GM23338 (cell line): ENCODE results near the gene IFNA5.

Experiments
- CREB1 ChIP-seq: fragments of 250-450 bp; sonication (Bioruptor Pico); IDR thresholded peaks from 2 replicates; pipeline ENCODE4 v1.5.0; 2020; ENCODE audit warnings: low read depth, mild to moderate bottlenecking, moderate library complexity
- CTCF ChIP-seq, 2 experiments: fragments of 200-600 bp in 1 of 2; sonication (generic) in 1 of 2; conservative IDR thresholded peaks; 2 replicates each; pipeline versions ENCODE4 v1.5.1 to v1.6.1; 2016 to 2017; ENCODE audit warnings: antibody characterized with exemption in 2 of 2, low read depth in 2 of 2, mild to moderate bottlenecking in 2 of 2, moderate library complexity in 1 of 2
- EZH2 ChIP-seq: fragments of 200-600 bp; sonication (generic); IDR thresholded peaks from one replicate; pipeline ENCODE4 v1.8.0; 2017; ENCODE audit warnings: antibody characterized with exemption, mild to moderate bottlenecking, low read depth; ENCODE audit not compliant: unreplicated experiment
- EZH2phosphoT487 ChIP-seq: fragments of 200-600 bp; sonication (generic); IDR thresholded peaks from one replicate; pipeline ENCODE4 v1.8.1; 2018; ENCODE audit warnings: antibody characterized with exemption; ENCODE audit not compliant: unreplicated experiment
- POLR2AphosphoS5 ChIP-seq: IDR thresholded peaks from 2 replicates; pipeline ENCODE4 v1.6.1; 2016; ENCODE audit warnings: antibody characterized with exemption, low read depth
- REST ChIP-seq: IDR thresholded peaks from one replicate; pipeline ENCODE4 v1.6.1; 2018; ENCODE audit warnings: antibody characterized with exemption; ENCODE audit not compliant: unreplicated experiment
- STAT1 ChIP-seq: IDR thresholded peaks from one replicate; pipeline ENCODE4 v1.6.1; 2016; ENCODE audit warnings: antibody characterized with exemption; ENCODE audit not compliant: unreplicated experiment

- TF ChIP-seq CREB1 (CRISPR knock-in tag) (no peak), CTCF (conservative IDR thresholded peaks at IDR 0.05; ENCODE audit: low read depth in 2 of 2) (peak; percentile 13 to 47; a peak in 2 of 4 replicates), EZH2 (no peak), REST (no peak), POLR2AphosphoS5 (no peak), EZH2phosphoT487 (no peak), STAT1 (no peak)
These were observed 11.7 kb upstream of the IFNA5 start for GRCh38 chr9:21316860-21317259.
